GM21528 (cell line): Measurements from ENCODE around the gene C14orf132.

Source experiments
- ATAC-seq: cut with Tn5 transposase; IDR thresholded peaks from one replicate; pipeline ENCODE4 v1.9.1; 2021; ENCODE audit warnings: mild to moderate bottlenecking, moderate library complexity; ENCODE audit not compliant: unreplicated experiment, low FRiP score

C14orf132 gene

GRCh38 chr14:96114002-96114401, 74.8 kb downstream of the C14orf132 start:
- ATAC-seq, result no peak

GRCh38 chr14:96117101-96117897, 78.1 kb downstream of the C14orf132 start:
- no peak for ATAC-seq

- ATAC-seq, result no peak
These were observed 78.8 kb downstream of the C14orf132 start for GRCh38 chr14:96117960-96118359.

DNA sequence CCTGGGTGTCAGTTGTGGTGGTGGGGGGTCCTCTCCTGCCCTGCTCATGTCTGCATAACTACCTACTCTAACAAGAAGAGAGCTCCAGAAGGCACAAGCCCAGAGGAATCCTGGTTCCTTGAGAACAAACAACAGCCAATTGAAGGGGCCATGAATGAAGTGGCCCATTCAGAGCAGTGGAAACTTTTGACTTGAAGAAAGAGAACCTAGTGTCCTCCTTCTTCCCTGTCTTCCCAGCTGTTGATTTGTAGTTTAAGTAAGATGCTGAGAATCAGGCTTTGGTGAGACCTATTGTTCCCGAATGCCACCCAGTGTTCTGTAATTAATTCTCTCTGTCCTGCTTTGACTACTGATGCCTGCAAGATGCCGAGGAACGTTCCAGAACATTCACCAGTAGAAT, 79.2 kb downstream of the C14orf132 start:
- ATAC-seq, result no peak

DNA sequence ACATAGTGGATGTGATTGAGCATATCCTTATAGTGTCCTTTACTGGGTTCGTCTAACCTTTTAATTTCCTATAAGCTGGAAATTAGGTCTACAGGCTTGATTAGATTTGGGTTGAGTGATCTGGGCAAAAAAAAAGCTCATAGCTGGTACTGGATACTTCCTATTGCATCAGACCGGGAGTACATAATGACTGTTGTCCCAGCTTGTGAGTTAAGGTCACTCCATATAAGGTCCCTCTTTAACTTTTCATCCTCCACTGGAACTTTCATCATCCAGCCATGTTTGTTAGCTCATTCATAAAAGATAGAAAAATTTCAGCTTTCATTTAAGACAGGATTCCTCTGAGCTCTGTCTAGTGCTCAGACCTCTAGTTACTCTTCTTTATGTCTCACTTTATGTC, 80.8 kb downstream of the C14orf132 start:
- no peak for ATAC-seq

GRCh38 chr14:96120392-96120791, 81.2 kb downstream of the C14orf132 start:
- no peak for ATAC-seq

DNA sequence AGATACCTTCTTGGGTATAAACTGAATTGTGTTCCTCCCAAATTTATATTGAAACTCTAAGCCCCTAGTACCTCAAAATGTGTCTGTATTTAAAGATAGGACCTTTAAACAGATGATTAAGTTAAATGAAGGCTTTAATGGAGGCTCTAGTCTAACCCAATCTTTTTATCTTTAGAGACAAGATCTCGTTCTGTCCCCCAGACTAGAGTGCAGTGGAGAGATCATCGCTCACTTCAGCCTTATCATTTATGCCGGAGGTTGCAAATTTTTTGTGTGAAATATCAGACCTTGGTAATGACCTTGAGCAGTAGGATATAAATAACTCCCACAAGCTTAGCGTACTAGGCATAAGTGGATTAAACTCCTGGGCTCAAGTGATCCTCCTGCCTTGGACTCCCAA, 81.8 kb downstream of the C14orf132 start:
- no peak for ATAC-seq

DNA sequence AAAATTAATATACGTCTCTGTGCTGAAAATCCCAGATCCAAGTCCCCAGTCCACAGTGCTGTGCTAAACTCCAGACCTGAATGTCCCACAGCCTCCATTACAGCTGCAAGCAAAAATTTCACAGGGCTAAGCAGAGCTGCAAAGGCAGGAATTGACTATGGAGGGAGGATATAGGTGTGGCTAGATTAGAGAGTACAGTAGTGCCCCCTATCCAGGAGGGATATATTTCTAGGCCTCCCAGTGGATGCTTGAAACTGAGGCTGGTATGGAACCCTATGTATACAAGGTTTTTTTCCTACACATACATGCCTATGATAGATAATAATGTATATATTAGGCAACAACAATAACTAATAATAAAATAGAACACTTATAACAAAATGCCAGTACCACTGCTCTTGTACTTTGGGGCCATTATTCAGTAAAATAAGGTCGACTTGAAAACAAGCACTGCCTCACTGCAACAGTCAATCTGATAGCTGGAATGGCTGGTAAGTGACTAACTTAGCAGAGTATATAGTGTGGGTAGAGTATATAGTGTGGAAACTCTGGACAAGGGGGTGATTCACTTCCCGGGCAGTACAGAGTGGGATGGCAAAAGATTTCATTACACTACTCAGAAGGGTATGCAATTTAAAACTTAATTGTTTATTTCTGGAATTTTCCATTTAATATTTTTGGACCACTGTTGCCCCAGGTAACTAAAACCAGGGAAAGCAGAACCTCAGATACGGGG, 82.7 kb downstream of the C14orf132 start:
- no peak for ATAC-seq

GRCh38 chr14:96122496-96122895, 83.3 kb downstream of the C14orf132 start:
- ATAC-seq, result no peak

GRCh38 chr14:96125536-96125935, 86.4 kb downstream of the C14orf132 start:
- ATAC-seq, result no peak

DNA sequence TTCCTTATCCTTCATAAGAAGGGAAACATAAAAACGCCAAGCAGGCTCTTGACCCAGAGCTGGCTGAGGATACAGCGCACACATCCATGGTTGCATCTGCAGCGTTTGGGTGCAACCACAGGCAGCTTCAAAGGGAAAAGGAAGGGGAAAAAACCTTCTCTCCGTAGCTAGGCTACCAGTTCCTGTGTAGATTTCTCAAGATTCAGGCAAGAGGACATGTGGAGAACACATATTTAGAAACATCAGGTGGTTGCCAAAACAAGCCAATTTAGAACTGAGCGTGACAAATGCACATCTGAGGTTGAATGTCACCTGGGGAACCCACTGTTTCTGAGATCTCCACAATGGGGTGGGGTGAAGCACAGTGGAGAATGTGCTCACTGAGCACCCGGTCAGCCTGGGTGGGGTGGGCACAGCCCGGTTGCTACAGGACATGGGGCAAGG, 87.2 kb downstream of the C14orf132 start:
- ATAC-seq, result no peak

- no peak for ATAC-seq
These were observed 87.7 kb downstream of the C14orf132 start for GRCh38 chr14:96126783-96127271.

- no peak for ATAC-seq
These were observed 90.1 kb downstream of the C14orf132 start for GRCh38 chr14:96129128-96129736.

- ATAC-seq, result no peak
These were observed 91.2 kb downstream of the C14orf132 start for GRCh38 chr14:96130391-96130790.

- no peak for ATAC-seq
These were observed 91.7 kb downstream of the C14orf132 start for GRCh38 chr14:96130854-96131253.

DNA sequence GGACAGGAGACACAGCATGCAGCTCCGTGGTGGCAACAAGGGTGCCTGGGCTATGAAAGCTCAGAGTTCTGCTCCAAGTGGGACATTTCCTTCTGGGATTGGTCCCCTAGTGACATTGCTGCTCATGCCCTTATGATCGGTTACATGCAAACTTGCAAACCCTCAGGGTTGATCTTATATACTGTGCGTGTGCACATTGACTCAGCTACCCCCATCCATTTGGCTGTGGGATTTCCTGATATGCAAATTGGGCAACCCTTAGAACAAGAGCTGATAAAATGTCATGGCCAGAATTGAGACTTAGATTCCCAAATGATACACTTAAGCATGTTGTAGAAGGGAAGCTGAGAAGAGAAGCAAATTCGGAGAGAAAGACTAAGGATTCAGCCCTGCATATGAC, 92.7 kb downstream of the C14orf132 start:
- no peak for ATAC-seq

DNA sequence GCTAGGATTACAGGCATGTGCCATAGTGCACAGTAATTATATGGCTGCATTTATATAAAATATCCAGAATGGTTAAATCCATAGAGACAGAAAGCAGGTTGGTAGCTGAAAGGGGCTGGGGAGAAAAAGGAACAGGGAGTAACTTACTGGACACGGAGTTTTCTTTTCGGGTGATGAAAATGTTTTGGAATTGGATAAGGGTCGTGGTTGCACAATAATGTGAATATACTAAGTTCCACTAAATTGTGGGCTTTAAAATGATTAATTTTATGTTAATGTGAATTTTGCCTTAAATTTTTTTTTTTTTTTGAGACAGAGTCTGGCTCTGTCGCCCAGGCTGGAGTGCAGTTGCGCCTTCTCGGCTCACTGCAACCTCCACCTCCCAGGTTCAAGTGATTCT, 95.3 kb downstream of the C14orf132 start:
- no peak for ATAC-seq

DNA sequence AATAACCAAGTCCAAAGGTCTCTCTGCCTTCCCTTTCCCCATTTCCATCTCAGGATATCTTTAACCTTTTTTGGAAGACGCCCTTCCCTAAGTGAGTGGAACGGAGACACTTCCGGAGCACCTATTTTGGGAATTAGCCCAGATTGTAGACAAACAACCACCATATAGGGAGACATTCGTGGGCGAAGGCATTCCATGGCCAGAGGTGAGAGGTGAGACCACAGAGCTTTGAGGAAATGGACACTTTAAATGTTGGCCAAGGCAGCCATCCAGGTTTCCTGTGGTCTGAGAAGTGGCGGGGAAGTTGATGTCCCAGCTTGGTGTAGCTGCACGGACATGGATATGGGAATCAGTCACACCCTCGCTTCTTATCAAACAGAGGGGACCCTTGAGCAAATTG, 96.1 kb downstream of the C14orf132 start:
- ATAC-seq, result no peak

GRCh38 chr14:96136371-96137005, 97.3 kb downstream of the C14orf132 start:
- no peak for ATAC-seq

GRCh38 chr14:96138241-96138640, 99.1 kb downstream of the C14orf132 start:
- ATAC-seq, result no peak

DNA sequence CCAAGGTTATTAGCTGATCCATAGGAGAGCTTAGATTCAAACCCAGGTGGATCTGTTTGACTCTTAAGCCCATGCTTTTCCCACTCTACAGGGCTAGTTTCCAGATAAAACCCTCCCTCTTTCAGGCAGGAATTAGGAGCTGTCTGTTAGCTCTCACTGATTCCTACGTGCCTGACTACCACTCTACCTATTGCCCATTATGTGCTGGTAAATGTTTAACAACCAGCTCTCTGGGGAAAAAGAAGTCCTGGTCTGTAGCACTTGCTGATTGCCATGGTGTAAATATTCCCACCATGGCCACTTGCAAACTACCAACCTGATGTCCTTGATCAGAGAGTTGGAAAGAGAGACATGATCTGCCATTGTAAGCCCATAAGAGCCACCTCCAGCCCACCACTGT, 100.0 kb downstream of the C14orf132 start:
- no peak for ATAC-seq
